Measurements from ENCODE around the gene SHMT2.
A peak's percentile ranks its signal among the peaks of the same experiment; 100 is the strongest.

SHMT2 gene

GRCh38 chr12:57196956-57197355, 32.6 kb upstream of the SHMT2 start:
- no peak for DNase-seq (ENCODE audit: low read depth in 2 of 2)

- no peak for DNase-seq (ENCODE audit: low read depth in 2 of 2)
These were observed 31.2 kb upstream of the SHMT2 start for GRCh38 chr12:57198329-57198728.

GRCh38 chr12:57199191-57199590, 30.3 kb upstream of the SHMT2 start:
- DNase-seq (ENCODE audit: low read depth in 2 of 2) = no peak

GRCh38 chr12:57200497-57200896, 29.0 kb upstream of the SHMT2 start:
- no peak for DNase-seq (ENCODE audit: low read depth in 2 of 2)

- DNase-seq (ENCODE audit: low read depth in 2 of 2) = no peak
These were observed 28.3 kb upstream of the SHMT2 start for GRCh38 chr12:57201219-57201618.

GRCh38 chr12:57201631-57202030, 27.9 kb upstream of the SHMT2 start:
- no peak for DNase-seq (ENCODE audit: low read depth in 2 of 2)

- DNase-seq (ENCODE audit: low read depth in 2 of 2) = no peak
These were observed 27.2 kb upstream of the SHMT2 start for GRCh38 chr12:57202321-57202720.

GRCh38 chr12:57203201-57203600, 26.3 kb upstream of the SHMT2 start:
- no peak for DNase-seq (ENCODE audit: low read depth in 2 of 2)

GRCh38 chr12:57203791-57204190, 25.7 kb upstream of the SHMT2 start:
- DNase-seq (ENCODE audit: low read depth in 2 of 2) = no peak

GRCh38 chr12:57204454-57204853, 25.1 kb upstream of the SHMT2 start:
- no peak for DNase-seq (ENCODE audit: low read depth in 2 of 2)

GRCh38 chr12:57205186-57205585, 24.3 kb upstream of the SHMT2 start:
- DNase-seq (ENCODE audit: low read depth in 2 of 2) = no peak

- no peak for DNase-seq (ENCODE audit: low read depth in 2 of 2)
These were observed 23.6 kb upstream of the SHMT2 start for GRCh38 chr12:57205931-57206330.

GRCh38 chr12:57207731-57208630, 21.5 kb upstream of the SHMT2 start:
- no peak for DNase-seq (ENCODE audit: low read depth in 2 of 2)

- no peak for DNase-seq (ENCODE audit: low read depth in 2 of 2)
These were observed 20.8 kb upstream of the SHMT2 start for GRCh38 chr12:57208631-57209282.

GRCh38 chr12:57209916-57210315, 19.6 kb upstream of the SHMT2 start:
- no peak for DNase-seq (ENCODE audit: low read depth in 2 of 2)

- no peak for DNase-seq (ENCODE audit: low read depth in 2 of 2)
These were observed 19.1 kb upstream of the SHMT2 start for GRCh38 chr12:57210461-57210860.

- no peak for DNase-seq (ENCODE audit: low read depth in 2 of 2)
These were observed 18.4 kb upstream of the SHMT2 start for GRCh38 chr12:57210926-57211692.

- no peak for DNase-seq (ENCODE audit: low read depth in 2 of 2)
These were observed 17.5 kb upstream of the SHMT2 start for GRCh38 chr12:57211791-57212700.

- DNase-seq (ENCODE audit: low read depth in 2 of 2) = no peak
These were observed 16.8 kb upstream of the SHMT2 start for GRCh38 chr12:57212701-57213057.

GRCh38 chr12:57213058-57213715, 16.3 kb upstream of the SHMT2 start:
- DNase-seq (ENCODE audit: low read depth in 2 of 2) = peak; percentile 62 to 67
